PC-9 (cell line): ENCODE data around the gene UST. TPM values are rescaled to one million over a fixed set of nuclear protein-coding genes. Genes with fewer than 3 reads are reported as not detected.

Experiments
- BruUV-seq: library from RNA; stranded (reverse); fragments of 400-500 nt; replicated peaks from 2 replicates; lab custom pipeline; 2021; lab: Mats Ljungman, UMichigan
- CTCF ChIA-PET: fragments of 300-600 bp; sonication (Branson Sonifier 250); formaldehyde crosslinking; loops from one replicate; lab custom pipeline; 2022; ENCODE audit warnings: antibody characterized with exemption; lab: Charles Lee
- POLR2A ChIA-PET: fragments of 300-600 bp; sonication (Branson Sonifier 250); formaldehyde crosslinking; loops from one replicate; lab custom pipeline; 2022; ENCODE audit warnings: antibody characterized with exemption; ENCODE audit not compliant: unreplicated experiment; lab: Charles Lee
- DNase-seq, 2 experiments: peaks; one replicate each; pipeline versions ENCODE4 v3.0.0 to v3.0.0-alpha.2; 2015 to 2022; ENCODE audit warnings: mixed read lengths in 1 of 2
- H2AFZ ChIP-seq: fragments of 200-600 bp; sonication (generic); 2 replicates; pipeline ENCODE4 v1.8.1; 2017; ENCODE audit warnings: antibody characterized with exemption
- H3F3A ChIP-seq: fragments of 200-600 bp; sonication (generic); 2 replicates; pipeline ENCODE4 v1.8.1; 2017; ENCODE audit warnings: antibody characterized with exemption, mild to moderate bottlenecking, low read depth; ENCODE audit not compliant: insufficient read depth
- H3K27ac ChIP-seq: fragments of 200-600 bp; sonication (generic); 2 replicates; pipeline ENCODE4 v1.6.1; 2016; ENCODE audit warnings: mixed run types
- H3K27me3 ChIP-seq: fragments of 200-600 bp; sonication (generic); 2 replicates; pipeline ENCODE4 v1.6.1; 2016; ENCODE audit warnings: low read depth, mixed run types; ENCODE audit not compliant: insufficient read depth
- H3K36me3 ChIP-seq: fragments of 200-600 bp; sonication (generic); 2 replicates; pipeline ENCODE4 v1.6.1; 2016; ENCODE audit warnings: low read depth, mixed run types
- H3K4me1 ChIP-seq: fragments of 200-600 bp; sonication (generic); replicated peaks from 2 replicates; pipeline ENCODE4 v1.6.1; 2016; ENCODE audit warnings: mixed run types; ENCODE audit not compliant: insufficient read depth
- H3K4me2 ChIP-seq: fragments of 200-600 bp; sonication (generic); 2 replicates; pipeline ENCODE4 v1.6.1; 2017; ENCODE audit warnings: mixed run types
- H3K4me3 ChIP-seq: fragments of 200-600 bp; sonication (generic); 2 replicates; pipeline ENCODE4 v1.6.1; 2016; ENCODE audit warnings: mixed run types
- H3K79me2 ChIP-seq: fragments of 200-600 bp; sonication (generic); 2 replicates; pipeline ENCODE4 v1.6.1; 2017; ENCODE audit warnings: low read depth, mixed run types
- H3K9me2 ChIP-seq: fragments of 200-600 bp; sonication (generic); 2 replicates; pipeline ENCODE4 v1.8.1; 2017; ENCODE audit warnings: mild to moderate bottlenecking; ENCODE audit not compliant: insufficient read depth
- H3K9me3 ChIP-seq: fragments of 200-600 bp; sonication (generic); 2 replicates; pipeline ENCODE4 v1.8.1; 2016; ENCODE audit warnings: low read depth; ENCODE audit not compliant: insufficient read depth
- H4K20me1 ChIP-seq: fragments of 200-600 bp; sonication (generic); 2 replicates; pipeline ENCODE4 v1.8.1; 2017; ENCODE audit not compliant: insufficient read depth
- CTCF ChIP-seq: fragments of 200-600 bp; sonication (generic); conservative IDR thresholded peaks from 2 replicates; pipeline ENCODE4 v1.6.1; 2017; ENCODE audit warnings: mixed run types, antibody characterized with exemption, mild to moderate bottlenecking, moderate library complexity
- EZH2 ChIP-seq: fragments of 200-600 bp; sonication (generic); IDR thresholded peaks from 2 replicates; pipeline ENCODE4 v1.8.0; 2017; ENCODE audit warnings: antibody characterized with exemption, low read depth
- intact Hi-C: fragments of 100-400 bp; cut with micrococcal nuclease; formaldehyde crosslinking; loops from one replicate; pipeline ENCODE4 v1.10.0; 2022; ENCODE audit not compliant: unreplicated experiment
- total RNA-seq: library from RNA; stranded (reverse); gene quantifications from 2 replicates; pipeline ENCODE4 v1.2.3, GENCODE V29; 2021

UST gene
- total RNA-seq, 1 experiment from 2014 or later = 4.2 TPM

GRCh38 chr6:149112976-149113375 lies 366.1 kb downstream of the UST start:
- no peak overlapping the region for H3K4me3 ChIP-seq
- no peaks in the 10 kb centered on the region for H4K20me1 ChIP-seq
- no peaks in the 10 kb centered on the region for H3K9me3 ChIP-seq
- intact Hi-C loops = no loop called here
- H3K9me2 ChIP-seq = no peaks in the 10 kb centered on the region; the same call in 1 of the 2 replicates
- no peaks in the 10 kb centered on the region for H3K4me1 ChIP-seq
- H3K79me2 ChIP-seq = no peaks in the 10 kb centered on the region
- POLR2A ChIA-PET = no interaction called here
- no peaks in the 10 kb centered on the region for H3K27me3 ChIP-seq
- no peaks in the 10 kb centered on the region for H3F3A ChIP-seq
- H2AFZ ChIP-seq = no peak overlapping the region
- no peak for TF ChIP-seq CTCF
- TF ChIP-seq EZH2 = no peak
- H3K27ac ChIP-seq = no peak overlapping the region
- CTCF ChIA-PET = no interaction called here
- no peak for DNase-seq
- H3K4me2 ChIP-seq = no peak overlapping the region
- H3K36me3 ChIP-seq = no peaks in the 10 kb centered on the region
- BruUV-seq = no TSS peak

GRCh38 chr6:149114167-149114566 lies 367.3 kb downstream of the UST start:
- no peaks in the 10 kb centered on the region for H4K20me1 ChIP-seq
- no peak overlapping the region for H3K27ac ChIP-seq
- H3K4me2 ChIP-seq = no peak overlapping the region
- no peak for DNase-seq
- no TSS peak for BruUV-seq
- H3K9me3 ChIP-seq = no peaks in the 10 kb centered on the region
- TF ChIP-seq CTCF (no peak), EZH2 (no peak)
- H3K4me1 ChIP-seq = 0 out of 2 replicates have a peak, but pooled peaks cover 2% of the 10 kb centered on the region
- H3K27me3 ChIP-seq = no peaks in the 10 kb centered on the region
- H3K9me2 ChIP-seq = no peaks in the 10 kb centered on the region; the same call in 1 of the 2 replicates
- H3K4me3 ChIP-seq = no peak overlapping the region
- POLR2A ChIA-PET = no interaction called here
- H2AFZ ChIP-seq = no peak overlapping the region
- no peaks in the 10 kb centered on the region for H3F3A ChIP-seq
- intact Hi-C loops = no loop called here
- CTCF ChIA-PET = no interaction called here
- no peaks in the 10 kb centered on the region for H3K79me2 ChIP-seq
- no peaks in the 10 kb centered on the region for H3K36me3 ChIP-seq

GRCh38 chr6:149118737-149119653 lies 372.2 kb downstream of the UST start:
- no peak overlapping the region for H2AFZ ChIP-seq
- no peaks in the 10 kb centered on the region for H3K9me3 ChIP-seq
- ChIA-PET POLR2A (no interaction called here), CTCF (no interaction called here)
- H3K36me3 ChIP-seq = no peaks in the 10 kb centered on the region
- H4K20me1 ChIP-seq = no peaks in the 10 kb centered on the region
- no peak overlapping the region for H3K4me3 ChIP-seq
- no peaks in the 10 kb centered on the region for H3K79me2 ChIP-seq
- TF ChIP-seq CTCF (no peak), EZH2 (no peak)
- DNase-seq = no peak
- no TSS peak for BruUV-seq
- 0 out of 2 replicates have a peak, but pooled peaks cover 8% of the 10 kb centered on the region for H3K4me1 ChIP-seq
- no peaks in the 10 kb centered on the region; the same call in 1 of the 2 replicates for H3K9me2 ChIP-seq
- H3F3A ChIP-seq = no peaks in the 10 kb centered on the region
- no peak overlapping the region for H3K4me2 ChIP-seq
- intact Hi-C loops = no loop called here
- no peak overlapping the region for H3K27ac ChIP-seq
- H3K27me3 ChIP-seq = no peaks in the 10 kb centered on the region
